WTC11 (cell line): ENCODE measurements around the gene TMC8.

Experiments
- FOXJ3 ChIP-seq: sonication (generic); formaldehyde crosslinking; IDR thresholded peaks from 2 replicates; pipeline ENCODE4 v1.9.0; 2021; ENCODE audit warnings: missing genetic modification reagents, mild to moderate bottlenecking, borderline replicate concordance
- GRHL2 ChIP-seq: fragments of 250-450 bp; sonication (Bioruptor Pico); IDR thresholded peaks from 2 replicates; pipeline ENCODE4 v1.8.0; 2022; ENCODE audit warnings: mild to moderate bottlenecking, moderate library complexity; ENCODE audit not compliant: insufficient replicate concordance, severe bottlenecking
- NR2C2 ChIP-seq: sonication (generic); formaldehyde crosslinking; IDR thresholded peaks from 2 replicates; pipeline ENCODE4 v1.8.0; 2022; ENCODE audit warnings: mild to moderate bottlenecking, missing genetic modification reagents
- ZNF121 ChIP-seq: sonication (generic); formaldehyde crosslinking; IDR thresholded peaks from 2 replicates; pipeline ENCODE4 v1.8.0; 2023; ENCODE audit warnings: missing genetic modification reagents
- ZNF396 ChIP-seq: fragments of 250-450 bp; sonication (Bioruptor Pico); IDR thresholded peaks from 2 replicates; pipeline ENCODE4 v1.8.0; 2021; ENCODE audit warnings: mild to moderate bottlenecking, moderate library complexity, borderline replicate concordance
- TF ChIP-seq, protein P1 (sequence below): fragments of 200-600 bp; IDR thresholded peaks from 2 replicates; pipeline ENCODE4 v1.8.0; 2022; ENCODE audit warnings: antibody characterized with exemption
- TF ChIP-seq, protein P2 (sequence below): fragments of 250-450 bp; sonication (Bioruptor Pico); IDR thresholded peaks from 2 replicates; pipeline ENCODE4 v2.1.2; 2022; ENCODE audit warnings: mild to moderate bottlenecking, moderate library complexity

DNA sequence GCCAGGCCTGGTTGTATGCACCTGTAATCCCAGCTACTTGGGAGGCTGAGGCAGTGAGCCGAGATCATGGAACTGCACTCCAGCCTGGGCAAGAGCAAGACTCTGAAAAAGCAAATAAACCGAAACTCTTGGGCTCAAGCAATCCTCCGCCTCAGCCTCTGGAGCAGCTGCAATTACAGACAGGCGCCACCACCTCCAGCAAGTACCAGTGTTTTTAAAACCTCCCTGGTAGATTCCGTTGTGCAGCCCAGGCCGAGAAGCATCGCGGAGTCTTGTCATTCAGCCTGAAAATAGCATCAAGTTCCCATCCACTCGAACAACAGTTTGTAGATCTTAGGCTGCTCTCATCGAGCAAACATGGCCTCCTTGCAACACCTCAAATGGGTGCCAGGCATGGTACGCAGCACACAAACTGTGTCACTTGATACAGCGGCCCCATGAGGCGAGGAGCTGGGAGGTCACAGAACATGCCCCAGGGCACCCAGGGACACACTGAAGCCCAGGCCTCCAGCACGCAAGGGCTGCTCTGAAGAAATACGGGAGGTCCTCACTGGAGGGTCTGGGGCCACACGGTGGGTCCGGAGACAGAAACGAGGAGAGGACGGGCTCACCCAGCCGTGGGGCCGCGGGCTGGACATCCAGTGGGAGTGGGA, 20.1 kb upstream of the TMC8 start:
- TF ChIP-seq ZNF121 (CRISPR knock-in tag) (no peak), NR2C2 (CRISPR knock-in tag) (no peak), GRHL2 (CRISPR knock-in tag) (no peak), ZNF396 (CRISPR knock-in tag) (no peak), FOXJ3 (CRISPR knock-in tag) (no peak)
- TF ChIP-seq, protein P1, sequence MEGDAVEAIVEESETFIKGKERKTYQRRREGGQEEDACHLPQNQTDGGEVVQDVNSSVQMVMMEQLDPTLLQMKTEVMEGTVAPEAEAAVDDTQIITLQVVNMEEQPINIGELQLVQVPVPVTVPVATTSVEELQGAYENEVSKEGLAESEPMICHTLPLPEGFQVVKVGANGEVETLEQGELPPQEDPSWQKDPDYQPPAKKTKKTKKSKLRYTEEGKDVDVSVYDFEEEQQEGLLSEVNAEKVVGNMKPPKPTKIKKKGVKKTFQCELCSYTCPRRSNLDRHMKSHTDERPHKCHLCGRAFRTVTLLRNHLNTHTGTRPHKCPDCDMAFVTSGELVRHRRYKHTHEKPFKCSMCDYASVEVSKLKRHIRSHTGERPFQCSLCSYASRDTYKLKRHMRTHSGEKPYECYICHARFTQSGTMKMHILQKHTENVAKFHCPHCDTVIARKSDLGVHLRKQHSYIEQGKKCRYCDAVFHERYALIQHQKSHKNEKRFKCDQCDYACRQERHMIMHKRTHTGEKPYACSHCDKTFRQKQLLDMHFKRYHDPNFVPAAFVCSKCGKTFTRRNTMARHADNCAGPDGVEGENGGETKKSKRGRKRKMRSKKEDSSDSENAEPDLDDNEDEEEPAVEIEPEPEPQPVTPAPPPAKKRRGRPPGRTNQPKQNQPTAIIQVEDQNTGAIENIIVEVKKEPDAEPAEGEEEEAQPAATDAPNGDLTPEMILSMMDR = no peak
- TF ChIP-seq, protein P2, sequence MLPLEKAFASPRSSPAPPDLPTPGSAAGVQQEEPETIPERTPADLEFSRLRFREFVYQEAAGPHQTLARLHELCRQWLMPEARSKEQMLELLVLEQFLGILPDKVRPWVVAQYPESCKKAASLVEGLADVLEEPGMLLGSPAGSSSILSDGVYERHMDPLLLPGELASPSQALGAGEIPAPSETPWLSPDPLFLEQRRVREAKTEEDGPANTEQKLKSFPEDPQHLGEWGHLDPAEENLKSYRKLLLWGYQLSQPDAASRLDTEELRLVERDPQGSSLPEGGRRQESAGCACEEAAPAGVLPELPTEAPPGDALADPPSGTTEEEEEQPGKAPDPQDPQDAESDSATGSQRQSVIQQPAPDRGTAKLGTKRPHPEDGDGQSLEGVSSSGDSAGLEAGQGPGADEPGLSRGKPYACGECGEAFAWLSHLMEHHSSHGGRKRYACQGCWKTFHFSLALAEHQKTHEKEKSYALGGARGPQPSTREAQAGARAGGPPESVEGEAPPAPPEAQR = no peak
